Ovary (tissue), 9 donors: ENCODE results near the gene SMARCA1. TPM values are rescaled to one million over a fixed set of nuclear protein-coding genes. Genes with fewer than 3 reads are reported as not detected.

Experiments
- DNase-seq, 5 donors: peaks; one replicate each; pipeline ENCODE4 v3.0.0-alpha.2; 2019 to 2020
- H3K27ac ChIP-seq, 2 donors: fragments of 200-600 bp; one replicate each; pipeline versions ENCODE4 v1.5.1 to v1.8.0; 2019 to 2022
- H3K27me3 ChIP-seq: fragments of 200-600 bp; one replicate; pipeline ENCODE4 v1.8.0; 2022
- H3K36me3 ChIP-seq: fragments of 200-600 bp; sonication (generic); one replicate; pipeline ENCODE4 v1.5.1; 2019
- H3K4me1 ChIP-seq: one replicate; pipeline ENCODE4 v1.8.1; 2013; ENCODE audit warnings: mild to moderate bottlenecking, moderate library complexity; ENCODE audit not compliant: insufficient read depth
- H3K4me3 ChIP-seq: fragments of 200-600 bp; sonication (generic); one replicate; pipeline ENCODE4 v1.5.1; 2017
- H3K9me3 ChIP-seq, 2 donors: fragments of 200-600 bp in 1 of 2; sonication (generic) in 1 of 2; one replicate each; pipeline versions ENCODE4 v1.5.1 to v1.8.1; 2013 to 2019; ENCODE audit warnings: mild to moderate bottlenecking in 1 of 2, moderate library complexity in 1 of 2
- EP300 ChIP-seq: sonication (generic); formaldehyde crosslinking; IDR thresholded peaks from one replicate; pipeline ENCODE4 v1.6.1; 2017; ENCODE audit warnings: antibody characterized with exemption
- POLR2A ChIP-seq: fragments of 450-650 bp; IDR thresholded peaks from one replicate; pipeline ENCODE4 v1.6.1; 2017; ENCODE audit warnings: antibody characterized with exemption, mild to moderate bottlenecking, moderate library complexity
- WGBS, 3 donors: extraction: QIAGEN DNeasy Blood & Tissue Kit in 1 of 3; methylation state at CpG; one replicate each; pipeline versions ENCODE4 v1.1.5 to v1.1.7; 2013 to 2017; 5-methylcytosine and 5-hydroxymethylcytosine counted together
- intact Hi-C, 4 donors: fragments of 100-400 bp; cut with DNase I; formaldehyde crosslinking; loops; one replicate each; pipeline versions ENCODE4 v1.11.0 to v1.15.1; 2022 to 2023
- polyA plus RNA-seq, 2 donors: library from polyadenylated mRNA; stranded (reverse); fragments of 200-250 nt in 1 of 2; fragments of 350-450 nt in 1 of 2; fragmentation: Illumina TruSeq in 1 of 2; extraction: RNeasy Lipid Tissue Mini Kit (QIAGEN cat#74804) in 1 of 2; gene quantifications; one replicate each; pipeline ENCODE4 v1.2.3, GENCODE V29; 2013 to 2014
- total RNA-seq, 7 donors: library from RNA; depleted of rRNA in 2 of 7; stranded (reverse); fragments of >200 nt in 2 of 7; fragmentation: NEBNext Ultra II Directional in 3 of 7; extraction: Animal tissue kit (Norgen Biotek cat#: 25700) in 3 of 7; gene quantifications; one replicate each; pipeline versions ENCODE4 v1.1.0 to v1.2.4, GENCODE V29; 2016 to 2023
- TF ChIP-seq, protein P1 (sequence below), 3 donors: fragments of 450-650 bp in 2 of 3; fragments of 200-600 bp in 1 of 3; IDR thresholded peaks; one replicate each; pipeline versions ENCODE4 v1.5.1 to v1.8.0; 2016 to 2022; ENCODE audit warnings: antibody characterized with exemption in 3 of 3, mild to moderate bottlenecking in 1 of 3
- donor health status: DM: no; HTN: no; CAD: no; lungs with moderate emphysema.
- donor health status: DM: no; HTN: no; CAD: no.
- donor health status: Bipolar disorder and iron deficiency.
- donor health status: DM: yes; HTN: yes; CAD: no.
- donor health status: DM: no; HTN: no; CAD: no.
- donor health status: DM: yes; HTN: yes; CAD: no.

The SMARCA1 gene
- total and polyA plus RNA-seq, 9 donors: 47.5 to 124 (median 67.1) TPM

DNA sequence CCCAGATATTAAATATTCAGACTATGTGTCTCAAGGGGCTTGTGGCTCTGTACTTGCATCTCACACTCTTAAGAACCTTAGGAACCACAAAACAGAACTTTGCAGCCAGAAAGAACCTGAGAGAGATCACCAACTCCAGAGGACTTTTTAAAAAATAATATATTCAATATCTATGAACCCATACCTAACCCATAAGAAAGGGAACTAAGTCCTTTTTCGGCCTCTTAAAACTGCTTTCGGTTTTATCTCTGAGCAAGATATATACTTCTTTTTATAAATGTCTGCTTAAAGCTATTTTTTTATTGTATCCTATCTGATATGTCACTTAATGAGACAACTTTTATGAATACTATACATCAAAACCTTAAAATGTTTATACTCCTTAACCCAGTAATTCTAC, 10.9 kb downstream of the SMARCA1 start:
- no peaks in the 10 kb centered on the region for H3K4me1 ChIP-seq

DNA sequence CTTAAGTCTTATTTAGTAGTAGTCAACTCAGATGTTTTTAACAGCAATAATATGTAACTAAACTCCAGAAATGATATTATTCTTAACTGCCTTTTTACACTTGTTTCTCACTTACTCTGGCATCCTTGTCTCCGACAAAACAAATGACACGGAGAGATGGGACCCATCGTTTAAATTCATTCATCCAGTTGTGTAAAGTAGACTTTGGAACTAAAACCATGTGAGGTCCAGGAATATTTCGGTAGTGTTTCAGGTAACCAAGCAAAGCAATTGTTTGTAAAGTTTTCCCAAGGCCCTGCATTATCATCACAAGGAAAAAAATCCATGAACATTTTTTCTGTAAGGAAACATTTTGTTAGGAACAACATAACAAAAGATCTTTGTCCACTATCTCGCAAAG, 11.6 kb downstream of the SMARCA1 start:
- no peak for DNase-seq
- Histone ChIP-seq H3K4me1 (no peaks in the 10 kb centered on the region), H3K27me3 (no peaks in the 10 kb centered on the region), H3K36me3 (no peaks in the 10 kb centered on the region), H3K9me3 (no peaks in the 10 kb centered on the region), H3K27ac (no peak overlapping the region), H3K4me3 (no peak overlapping the region)
- TF ChIP-seq EP300: no peak
- no peak for TF ChIP-seq POLR2A
- TF ChIP-seq, protein P1, sequence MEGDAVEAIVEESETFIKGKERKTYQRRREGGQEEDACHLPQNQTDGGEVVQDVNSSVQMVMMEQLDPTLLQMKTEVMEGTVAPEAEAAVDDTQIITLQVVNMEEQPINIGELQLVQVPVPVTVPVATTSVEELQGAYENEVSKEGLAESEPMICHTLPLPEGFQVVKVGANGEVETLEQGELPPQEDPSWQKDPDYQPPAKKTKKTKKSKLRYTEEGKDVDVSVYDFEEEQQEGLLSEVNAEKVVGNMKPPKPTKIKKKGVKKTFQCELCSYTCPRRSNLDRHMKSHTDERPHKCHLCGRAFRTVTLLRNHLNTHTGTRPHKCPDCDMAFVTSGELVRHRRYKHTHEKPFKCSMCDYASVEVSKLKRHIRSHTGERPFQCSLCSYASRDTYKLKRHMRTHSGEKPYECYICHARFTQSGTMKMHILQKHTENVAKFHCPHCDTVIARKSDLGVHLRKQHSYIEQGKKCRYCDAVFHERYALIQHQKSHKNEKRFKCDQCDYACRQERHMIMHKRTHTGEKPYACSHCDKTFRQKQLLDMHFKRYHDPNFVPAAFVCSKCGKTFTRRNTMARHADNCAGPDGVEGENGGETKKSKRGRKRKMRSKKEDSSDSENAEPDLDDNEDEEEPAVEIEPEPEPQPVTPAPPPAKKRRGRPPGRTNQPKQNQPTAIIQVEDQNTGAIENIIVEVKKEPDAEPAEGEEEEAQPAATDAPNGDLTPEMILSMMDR (IDR thresholded peaks at IDR 0.05): no peak
- intact Hi-C loops: no loop called here
- WGBS, 3 donors: 57 to 69% (median 62%) methylated on average over 5 of the region's 5 CpGs

More for the DNA sequence above, 10.9 kb downstream of the SMARCA1 start:
- Histone ChIP-seq H3K36me3 (no peaks in the 10 kb centered on the region), H3K4me3 (no peak overlapping the region), H3K27me3 (no peaks in the 10 kb centered on the region), H3K9me3 (no peaks in the 10 kb centered on the region), H3K27ac (no peak overlapping the region)
- TF ChIP-seq EP300: no peak
- TF ChIP-seq, protein P1 (IDR thresholded peaks at IDR 0.05): no peak
- no peak for TF ChIP-seq POLR2A
- no peak for DNase-seq
- WGBS, 3 donors: 77 to 87% (median 77%) methylated on average over 2 of the region's 2 CpGs
- intact Hi-C loops: no loop called here

DNA sequence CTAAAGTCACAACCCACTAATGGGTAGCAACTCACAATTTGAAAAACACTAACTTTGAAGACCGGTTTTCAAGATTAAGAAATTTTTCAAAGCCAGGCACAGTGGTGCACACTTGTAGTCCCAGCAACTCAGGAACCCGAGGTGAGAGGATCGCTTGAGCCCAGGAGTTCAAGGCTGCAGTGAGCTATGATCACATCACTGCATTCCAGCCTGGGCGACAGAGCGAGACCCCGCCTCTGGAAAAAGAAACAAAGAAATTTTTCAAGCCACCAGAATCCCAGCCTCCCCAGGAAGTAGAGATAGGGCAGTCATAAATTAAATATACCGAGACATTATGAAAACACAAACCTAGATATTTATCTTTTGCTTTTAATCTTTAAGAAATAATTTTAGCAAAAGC, 13.0 kb downstream of the SMARCA1 start:
- Histone ChIP-seq H3K4me1 (no peaks in the 10 kb centered on the region), H3K27me3 (no peaks in the 10 kb centered on the region), H3K27ac (no peak overlapping the region), H3K9me3 (no peaks in the 10 kb centered on the region), H3K4me3 (no peak overlapping the region), H3K36me3 (no peaks in the 10 kb centered on the region)
- intact Hi-C loops: no loop called here
- WGBS, 3 donors: 45 to 58% (median 46%) methylated on average over 7 of the region's 7 CpGs
- DNase-seq: no peak
- TF ChIP-seq, protein P1 (IDR thresholded peaks at IDR 0.05): no peak
- TF ChIP-seq POLR2A (no peak), EP300 (no peak)

DNA sequence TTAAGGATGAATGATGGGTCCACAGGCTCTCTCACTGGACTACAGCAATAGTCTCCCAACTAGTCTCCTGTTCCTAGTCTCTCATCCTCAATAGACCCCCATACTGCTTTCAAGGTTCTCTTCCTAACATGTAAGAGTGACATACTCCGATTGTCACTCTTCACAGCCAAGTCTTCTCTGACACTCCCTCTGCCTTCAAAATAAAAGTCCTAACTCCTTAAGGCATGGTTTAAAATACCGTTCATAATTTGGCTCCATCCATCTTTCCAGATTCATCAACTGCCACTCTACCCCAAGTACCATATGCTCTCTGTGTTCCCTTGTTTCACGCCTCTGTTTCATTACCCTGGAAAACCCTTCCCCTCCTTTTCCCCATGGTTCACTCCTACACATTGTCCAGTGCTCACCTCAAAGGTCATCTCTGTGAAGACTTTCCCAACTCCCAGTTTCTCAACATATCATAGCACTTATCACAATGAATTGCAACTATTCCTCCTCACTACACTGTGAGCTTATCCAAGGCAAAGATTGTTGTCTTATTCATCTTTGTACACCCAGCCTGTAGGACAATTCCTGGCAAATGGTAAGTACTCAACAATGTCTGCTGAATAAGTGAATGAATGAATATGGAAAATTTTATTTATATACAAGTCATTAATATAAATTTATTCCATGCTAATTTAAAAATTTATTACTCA, 26.0 kb downstream of the SMARCA1 start:
- intact Hi-C loops: no loop called here
- Histone ChIP-seq H3K27ac (no peak overlapping the region), H3K27me3 (no peaks in the 10 kb centered on the region), H3K4me3 (no peak overlapping the region), H3K36me3 (no peaks in the 10 kb centered on the region), H3K4me1 (no peaks in the 10 kb centered on the region), H3K9me3 (no peaks in the 10 kb centered on the region)
- 60 to 72% (median 69%) methylated on average over 3 of the region's 3 CpGs for WGBS, 3 donors
- TF ChIP-seq, protein P1 (IDR thresholded peaks at IDR 0.05): no peak
- TF ChIP-seq EP300: no peak
- TF ChIP-seq POLR2A: no peak
- DNase-seq: no peak
